Hematopoietic multipotent progenitor cell treated with erythropoietin and hydrocortisone succinate and interleukin-3 and kit ligand, for 4 days (in vitro differentiated cells): Measurements from ENCODE around the gene EML1.

Source experiments
- DNase-seq: peaks from one replicate; pipeline ENCODE4 v3.0.0-alpha.2; 2015

EML1 gene

DNA sequence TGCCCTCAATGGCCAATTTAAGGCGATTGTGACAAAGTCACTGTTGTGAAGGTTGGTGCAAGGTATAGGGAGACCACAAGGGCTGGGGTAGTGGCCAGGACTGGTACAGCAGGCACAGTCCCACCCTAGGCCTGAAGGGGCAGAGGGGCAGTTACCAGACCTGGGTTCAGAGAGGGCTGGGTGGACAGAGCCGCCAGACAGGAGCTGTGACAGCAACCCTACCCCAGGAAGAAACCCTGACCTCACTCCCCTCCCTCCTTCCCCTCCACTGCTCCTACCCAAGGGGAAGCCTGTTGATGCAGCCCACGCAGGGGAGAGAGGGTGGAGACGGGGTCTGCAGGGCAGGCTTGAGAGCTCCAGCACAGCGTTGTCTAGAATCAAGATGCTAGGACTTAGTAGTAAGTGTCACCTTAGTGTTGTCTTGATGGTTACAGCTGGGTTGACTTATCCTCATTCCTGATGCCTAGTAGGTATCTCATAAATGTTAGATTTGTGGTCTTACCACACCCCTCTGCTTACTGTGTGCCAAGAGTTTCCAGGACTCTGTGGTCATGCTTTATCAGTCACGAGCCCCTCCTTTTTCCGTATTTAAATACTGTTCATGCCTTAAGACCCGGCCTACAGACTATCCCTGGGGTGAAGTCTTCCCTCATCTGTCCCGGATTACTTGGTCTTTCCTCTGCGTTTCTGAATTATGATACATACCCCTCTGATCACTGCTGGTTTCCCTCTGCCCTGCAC lies 14.4 kb downstream of the EML1 start:
- peak; percentile 42 for DNase-seq

DNA sequence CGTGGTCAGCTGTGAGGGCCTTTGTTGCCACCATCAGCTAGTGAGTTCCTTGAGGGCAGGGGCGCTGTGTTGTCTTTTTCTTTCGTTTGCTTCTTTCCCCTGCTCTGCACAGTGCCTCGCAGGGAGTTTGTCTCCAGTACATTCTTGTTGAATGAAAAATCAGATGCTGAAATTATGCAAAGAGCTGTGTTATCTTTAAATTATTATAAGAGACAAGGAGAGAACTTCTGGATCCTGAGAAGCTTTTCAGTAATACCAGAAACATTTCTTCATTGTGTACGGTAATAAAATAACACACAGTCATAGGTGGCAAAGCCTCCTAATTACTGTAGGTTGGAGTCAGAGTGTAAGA lies 14.9 kb downstream of the EML1 start:
- DNase-seq, result no peak

DNA sequence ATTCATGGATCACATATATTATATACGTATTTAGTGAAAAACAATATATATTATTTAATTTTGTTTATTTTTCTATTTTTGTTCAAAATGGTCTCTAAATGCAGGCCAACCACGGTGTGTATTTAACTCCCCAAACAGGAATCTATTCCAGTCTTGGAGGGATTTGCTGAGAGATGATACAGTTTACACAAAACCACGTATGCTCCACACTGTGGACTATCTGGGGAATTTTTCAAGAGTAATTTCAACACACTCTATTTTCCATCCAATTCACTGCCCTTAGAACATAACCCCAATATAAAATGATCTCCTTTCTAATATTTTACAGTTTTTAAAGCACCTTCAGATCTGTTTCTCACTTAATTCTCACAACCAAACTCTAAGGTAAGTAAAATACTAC lies 15.3 kb downstream of the EML1 start:
- no peak for DNase-seq

DNA sequence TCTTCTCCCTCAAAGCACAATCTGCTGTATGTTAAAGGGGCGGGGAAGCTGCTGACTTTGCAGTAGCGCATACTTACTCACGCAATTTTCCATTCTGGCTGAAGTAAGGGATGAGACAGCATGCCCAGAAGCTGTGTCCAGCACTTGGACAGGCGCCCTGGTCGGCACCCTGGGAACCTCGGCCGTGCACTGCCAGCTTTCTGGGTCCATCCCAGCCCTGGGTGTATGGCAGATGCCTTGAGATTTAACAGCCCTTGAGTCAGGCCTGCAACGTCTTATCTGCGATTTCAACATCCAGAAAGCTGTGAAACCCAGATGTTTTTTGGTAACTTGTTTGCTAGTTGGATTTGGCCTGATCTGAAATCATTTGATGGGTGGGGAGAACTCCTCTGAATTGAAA lies 16.1 kb downstream of the EML1 start:
- no peak for DNase-seq

DNA sequence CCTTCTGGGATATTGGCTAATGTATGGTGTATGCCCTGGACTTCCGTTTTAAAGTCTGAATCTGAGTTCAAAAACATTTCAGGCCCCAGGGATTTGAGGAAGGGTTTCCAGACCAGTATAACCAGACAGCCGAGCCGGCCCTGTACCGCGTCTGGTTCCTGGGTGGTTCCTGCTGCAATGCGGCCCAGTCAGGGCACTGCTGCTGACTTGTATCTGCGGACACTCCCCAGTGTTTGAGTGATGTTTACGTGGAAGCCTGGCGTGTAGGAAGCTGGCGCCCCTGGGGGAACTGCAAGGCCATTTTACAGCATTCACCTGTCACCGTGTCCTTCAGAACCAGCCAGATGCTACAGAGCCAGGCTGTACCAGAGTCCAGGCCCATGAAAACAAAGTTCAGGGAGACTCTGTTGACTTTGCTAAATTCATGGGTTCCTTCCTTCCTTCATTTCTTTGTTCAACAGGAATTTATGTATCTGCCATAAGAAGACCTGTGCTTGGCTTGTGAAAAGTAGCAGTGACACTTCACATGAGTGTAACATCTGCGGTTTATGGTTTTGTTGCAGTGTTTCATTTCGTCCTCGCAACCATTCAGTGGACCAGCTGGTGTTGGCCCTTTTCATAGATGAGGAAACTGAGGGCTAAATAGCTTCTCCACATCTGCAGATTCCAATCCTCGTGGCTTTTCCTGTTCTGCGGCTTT lies 16.8 kb downstream of the EML1 start:
- DNase-seq, result no peak

DNA sequence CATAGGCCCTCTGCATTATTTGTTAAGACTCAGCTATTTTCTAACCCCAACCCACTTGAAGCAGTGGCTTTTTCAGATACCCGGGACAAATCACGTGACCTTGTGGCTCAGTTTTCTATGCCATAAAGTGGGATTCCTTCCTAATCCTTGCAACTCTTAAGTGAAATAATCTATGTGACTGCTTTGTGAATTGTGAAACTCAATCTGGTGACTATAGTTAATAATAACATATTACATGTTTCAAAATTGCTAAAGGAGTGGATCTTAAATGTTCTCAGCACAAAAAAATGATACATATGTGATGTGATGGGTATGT lies 17.3 kb downstream of the EML1 start:
- DNase-seq, result no peak

DNA sequence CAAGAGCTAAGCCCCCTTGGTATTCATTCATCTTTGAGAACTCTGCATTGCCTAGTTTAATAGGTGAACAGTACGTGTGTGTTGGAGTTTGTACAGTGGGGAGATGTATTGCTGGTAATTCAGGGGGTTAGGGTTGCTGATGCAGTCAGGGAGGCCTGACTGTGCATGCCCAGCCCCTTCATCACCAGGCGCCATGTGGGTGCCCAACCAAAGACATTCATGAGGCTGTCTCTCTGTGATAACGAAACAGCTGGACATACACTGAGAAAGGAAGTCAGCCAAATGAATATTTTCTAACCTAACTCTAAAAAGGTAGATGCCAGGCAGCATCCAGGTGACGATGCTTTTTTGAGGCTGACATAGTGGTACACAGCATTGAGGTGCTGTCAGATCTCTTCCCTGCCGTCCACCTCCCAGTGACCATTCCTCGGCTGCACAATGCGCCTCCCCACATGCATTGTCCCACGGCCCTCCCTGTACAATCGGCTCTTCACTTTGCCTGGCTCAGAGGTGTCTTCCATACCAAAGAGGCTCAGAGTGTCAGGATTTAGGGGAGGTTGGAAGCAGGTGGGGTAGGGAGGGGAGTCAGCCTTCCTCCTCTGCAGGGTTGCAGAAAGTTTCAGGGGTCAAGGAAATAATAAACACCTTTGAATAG lies 19.0 kb downstream of the EML1 start:
- no peak for DNase-seq

DNA sequence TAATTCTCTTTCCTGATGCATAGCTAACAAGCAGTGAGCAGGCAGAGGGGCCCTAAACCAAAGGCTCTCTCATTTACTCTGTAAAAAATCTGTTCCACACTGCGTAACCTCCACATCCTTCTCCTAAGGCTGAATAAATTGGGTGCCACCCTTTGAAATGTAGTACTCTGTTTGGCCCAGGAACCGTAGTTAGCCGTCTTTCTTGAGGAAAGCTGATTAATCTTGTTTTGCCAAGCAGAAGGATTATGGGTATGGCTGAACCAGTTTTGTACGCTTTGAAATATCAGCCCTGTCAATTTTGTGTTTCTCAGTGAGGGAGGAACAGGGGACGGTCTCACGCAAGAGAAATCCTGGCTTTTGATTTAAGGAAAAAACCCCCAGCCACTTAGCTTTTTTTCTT lies 19.7 kb downstream of the EML1 start:
- no peak for DNase-seq

DNA sequence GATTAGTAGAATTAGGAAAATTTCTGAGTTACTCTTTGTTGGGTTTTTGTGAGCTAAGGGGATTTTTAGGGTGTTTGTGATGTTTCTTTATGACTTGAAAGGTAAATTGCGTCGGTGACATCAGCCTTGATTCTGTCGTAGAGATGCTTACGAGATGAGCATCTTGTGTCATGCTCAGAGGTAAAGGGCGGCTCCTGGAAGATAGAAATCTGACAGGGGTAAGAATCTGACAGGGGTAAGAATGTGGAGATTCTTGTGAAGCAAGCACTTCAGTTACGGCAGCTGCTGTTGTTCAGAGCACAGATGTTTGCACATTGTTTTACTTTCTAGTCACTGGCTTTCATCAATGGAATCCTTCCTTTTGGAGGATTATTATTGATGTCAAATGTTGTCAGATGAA lies 22.5 kb downstream of the EML1 start:
- no peak for DNase-seq

DNA sequence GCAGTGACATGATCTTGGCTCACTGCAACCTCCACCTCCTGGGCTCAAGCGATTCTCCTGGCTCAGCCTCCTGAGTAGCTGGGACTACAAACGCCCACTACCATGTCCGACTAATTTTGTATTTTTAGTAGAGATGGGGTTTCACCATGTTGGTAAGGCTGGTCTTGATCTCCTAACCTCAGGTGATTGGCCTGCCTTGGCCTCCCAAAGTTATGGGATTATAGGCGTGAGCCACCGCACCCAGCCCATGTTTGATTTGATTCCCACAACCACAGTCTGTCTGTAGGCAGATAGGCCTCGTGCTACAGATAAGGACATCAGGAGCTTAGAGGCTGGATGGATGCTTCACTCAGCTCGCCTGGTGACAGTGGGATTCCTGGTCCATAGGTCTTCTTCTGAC lies 23.0 kb downstream of the EML1 start:
- no peak for DNase-seq

DNA sequence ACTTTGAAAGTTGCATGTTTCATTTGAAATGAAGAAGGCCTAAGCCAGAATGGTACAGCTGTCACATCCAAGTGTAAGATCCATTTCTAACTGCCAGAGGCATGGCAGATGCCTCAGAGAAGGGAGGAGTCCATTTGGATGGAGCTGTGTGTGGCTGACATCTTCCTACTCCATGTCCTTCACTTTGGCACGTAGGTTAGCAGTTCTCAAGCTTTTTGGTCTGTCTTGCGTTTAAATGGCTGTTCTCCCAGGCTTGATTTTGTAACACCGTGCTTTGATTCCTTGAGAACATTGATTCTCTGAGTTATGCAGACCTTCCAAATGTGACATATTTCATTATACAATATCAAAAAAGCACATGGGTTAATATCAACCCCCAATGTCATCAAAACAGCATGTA lies 23.4 kb downstream of the EML1 start:
- no peak for DNase-seq

DNA sequence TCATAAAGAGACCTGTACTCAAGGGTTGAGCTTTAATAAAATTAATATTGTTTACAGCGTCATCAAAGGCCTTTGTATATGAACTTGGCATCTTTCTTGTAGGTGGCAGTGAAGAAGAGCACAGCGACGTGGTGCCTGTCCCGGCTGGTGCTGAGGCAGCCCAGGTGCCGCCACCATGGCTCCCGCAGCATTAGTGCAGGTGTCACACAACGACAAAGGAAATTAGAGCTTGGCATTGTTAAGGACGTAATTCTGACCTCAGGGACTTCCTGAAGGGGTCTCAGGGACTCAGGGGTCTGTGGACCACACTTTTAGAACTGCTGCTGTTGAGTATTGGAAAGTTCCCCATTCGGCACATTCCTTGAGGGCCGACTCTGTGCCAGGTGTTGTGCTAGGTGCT lies 24.1 kb downstream of the EML1 start:
- DNase-seq, result no peak

DNA sequence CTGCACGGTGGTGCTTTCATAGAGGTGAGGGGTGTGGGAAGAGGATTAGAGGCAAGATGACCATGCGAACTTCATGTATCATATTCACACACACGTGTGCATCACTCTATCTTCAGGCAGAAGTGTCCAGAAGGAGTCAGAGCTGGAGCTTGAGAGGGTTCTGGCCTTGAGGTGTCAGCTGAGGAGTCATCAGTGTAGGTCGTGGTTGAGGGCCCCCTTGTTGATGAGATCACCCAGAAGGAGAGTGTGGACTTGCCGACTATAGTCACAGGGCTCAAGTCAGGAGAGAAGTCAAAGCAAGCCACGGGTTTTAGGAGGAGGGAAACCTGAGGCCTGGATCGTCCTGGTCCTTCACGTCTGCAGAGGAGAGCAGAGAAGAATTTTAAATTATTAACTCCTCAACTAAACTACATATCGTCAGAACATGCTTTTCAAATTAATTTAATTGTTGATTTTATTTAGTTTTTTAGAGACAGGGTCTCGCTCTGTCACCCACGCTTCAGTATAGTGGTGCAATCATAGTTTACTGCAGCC lies 25.4 kb downstream of the EML1 start:
- DNase-seq, result no peak

DNA sequence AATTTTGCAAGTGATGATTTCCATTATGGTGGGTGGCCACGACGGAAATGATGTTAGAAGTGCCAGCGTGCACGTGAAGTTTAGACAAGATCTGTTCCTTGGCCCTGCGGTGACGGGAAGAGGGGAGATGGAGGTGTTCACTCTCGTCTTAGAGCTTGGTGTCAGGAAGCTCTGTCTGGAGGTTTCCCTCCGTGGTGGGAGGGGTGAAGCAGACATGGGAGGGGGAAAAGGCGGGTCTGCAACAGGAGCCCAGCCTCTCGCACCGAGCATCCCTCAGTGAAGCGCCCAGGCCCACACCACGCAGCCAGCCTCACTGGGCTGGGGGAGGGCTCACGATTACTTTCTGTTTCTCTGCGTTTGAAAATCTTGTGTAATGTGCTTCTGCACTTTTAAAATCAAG lies 26.3 kb downstream of the EML1 start:
- no peak for DNase-seq

DNA sequence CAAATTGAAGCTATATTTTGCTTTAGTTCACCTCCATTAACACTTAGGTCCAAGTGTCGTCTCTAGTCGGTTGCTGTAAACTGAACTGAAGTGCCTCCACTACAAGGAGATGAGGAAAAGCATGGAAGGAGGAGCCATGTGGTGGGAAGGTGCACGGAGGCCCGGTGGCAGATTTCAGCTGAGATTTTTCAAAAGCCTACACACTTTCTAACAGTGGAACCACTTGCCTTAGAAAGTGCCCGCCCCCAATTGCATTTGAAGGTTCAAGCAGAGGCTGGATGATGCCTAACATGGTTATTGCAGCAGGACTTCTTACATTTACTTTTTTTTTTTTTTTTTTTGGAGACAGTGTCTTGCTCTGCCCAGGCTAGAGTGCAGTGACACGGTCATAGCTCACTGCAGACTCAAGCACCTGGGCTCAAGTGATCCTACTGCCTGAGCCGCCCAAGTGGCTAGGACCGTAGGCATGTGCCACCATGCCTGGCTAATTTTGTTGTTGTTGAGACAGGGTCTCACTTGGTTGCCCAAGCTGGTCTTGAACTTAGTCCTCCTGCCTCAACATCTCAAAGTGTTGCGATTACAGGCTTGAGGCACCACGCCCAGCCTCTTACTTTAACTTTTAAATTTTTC lies 27.6 kb downstream of the EML1 start:
- no peak for DNase-seq

DNA sequence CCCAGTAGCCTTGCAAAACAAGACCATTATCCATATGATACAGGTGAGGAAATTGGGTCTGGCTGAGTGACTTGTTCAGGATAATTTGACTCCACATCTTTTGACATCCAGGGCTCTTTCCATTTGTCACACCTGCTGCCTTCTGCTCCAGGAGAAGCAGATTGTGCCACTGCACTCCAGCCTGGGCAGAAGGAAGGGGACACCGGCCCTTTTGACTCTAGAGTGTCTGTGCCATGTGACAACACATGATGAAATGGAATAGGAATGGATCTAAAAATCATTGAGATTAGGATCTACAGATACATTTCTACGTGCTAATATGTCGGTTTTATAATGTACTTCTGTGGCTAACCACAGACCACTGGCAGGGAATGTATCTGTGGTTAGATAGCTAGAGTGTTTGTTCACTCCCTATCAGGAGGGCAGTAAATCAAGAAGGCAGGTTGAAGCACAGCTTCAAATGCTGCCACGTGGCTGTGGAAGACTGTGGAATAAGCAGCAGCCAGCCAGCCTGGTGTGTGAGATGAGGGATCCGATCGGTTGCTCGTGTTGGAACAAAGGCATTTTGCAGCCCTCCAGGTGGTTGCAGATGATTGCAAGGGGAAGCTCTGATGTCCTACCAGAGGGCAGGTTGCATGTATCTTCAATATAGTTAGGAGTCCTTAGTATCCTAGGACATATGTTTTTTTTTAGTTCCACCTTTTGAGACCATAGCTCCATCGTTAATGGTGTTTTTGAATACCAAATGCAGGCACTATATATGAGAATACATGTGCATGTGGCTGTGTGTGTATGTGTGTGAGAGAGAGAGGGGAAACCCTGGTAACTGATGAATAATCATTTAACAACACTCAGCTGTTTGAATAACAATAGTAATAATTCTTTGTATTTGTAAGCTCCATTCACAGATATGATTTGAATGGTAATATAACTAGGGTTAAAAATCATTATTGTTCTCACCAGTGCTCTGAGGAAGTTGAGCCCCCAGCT lies 28.6 kb downstream of the EML1 start:
- peak; percentile 75 for DNase-seq

DNA sequence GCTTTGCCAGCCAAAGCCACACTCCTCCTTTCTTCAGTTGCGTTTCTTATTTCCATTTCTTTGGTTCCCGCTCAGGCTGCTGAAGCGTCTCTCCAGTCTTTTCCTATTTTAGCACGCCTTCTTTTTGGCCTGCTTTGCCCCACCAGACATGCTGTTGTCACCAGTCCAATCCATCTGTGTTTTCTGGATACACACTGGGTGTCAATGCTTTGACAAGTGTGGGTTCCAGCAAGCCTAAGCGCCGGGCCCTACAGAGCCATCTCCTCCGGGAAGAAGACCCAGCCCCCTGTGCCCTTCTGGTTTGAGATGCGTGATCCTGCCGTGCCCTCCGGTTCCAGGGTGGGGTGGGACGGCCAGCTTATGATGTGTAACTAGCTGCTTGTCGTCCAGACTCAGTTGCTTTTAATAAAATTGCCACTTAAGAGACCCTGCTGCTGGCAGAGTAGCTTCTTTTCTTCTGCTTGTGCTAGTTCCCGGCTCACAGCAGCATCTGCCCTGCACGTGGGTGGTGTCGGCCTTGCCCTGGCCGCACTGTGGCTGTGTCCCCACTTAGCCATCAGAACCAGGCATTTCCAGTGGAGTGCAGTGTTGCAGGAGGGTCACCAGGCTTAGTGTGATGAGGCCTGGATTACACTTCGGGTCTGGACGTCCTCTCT lies 29.7 kb downstream of the EML1 start:
- no peak for DNase-seq

DNA sequence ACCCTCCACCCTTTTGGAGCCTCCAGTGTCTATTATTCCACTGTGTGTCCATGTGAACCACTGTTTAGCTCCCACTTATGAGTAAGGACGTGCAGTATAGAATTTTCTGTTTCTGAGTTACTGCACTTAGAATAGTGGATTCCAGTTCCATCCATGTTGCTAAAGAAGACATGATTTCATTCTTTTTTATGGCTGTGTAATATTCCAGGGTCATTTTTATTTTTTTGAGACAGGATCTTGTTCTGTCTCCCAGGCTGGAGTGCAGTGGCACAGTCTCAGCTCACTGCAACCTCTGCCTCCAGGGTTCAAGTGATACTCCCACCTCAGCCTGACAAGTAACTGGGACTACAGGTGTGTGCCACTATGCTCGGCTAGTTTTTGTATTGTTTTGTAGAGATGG lies 31.6 kb downstream of the EML1 start:
- no peak for DNase-seq

DNA sequence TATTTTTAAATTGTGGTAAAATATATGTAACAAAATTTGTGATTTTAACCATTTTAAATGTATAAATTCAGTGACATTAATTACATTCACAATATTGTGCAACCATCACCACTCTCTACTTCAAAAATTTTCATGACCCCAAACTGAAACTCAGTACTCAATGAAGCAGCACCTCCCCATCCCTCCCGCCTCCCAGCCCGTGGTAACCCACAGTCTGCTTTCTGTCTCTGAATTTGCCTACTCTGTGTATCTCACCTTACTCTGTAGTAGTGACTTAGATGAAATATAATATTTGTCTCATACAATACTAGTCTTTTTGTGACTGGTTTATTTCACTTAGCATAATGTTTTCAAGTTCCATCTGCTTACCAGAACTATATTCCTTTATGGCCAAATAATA lies 36.2 kb downstream of the EML1 start:
- no peak for DNase-seq

DNA sequence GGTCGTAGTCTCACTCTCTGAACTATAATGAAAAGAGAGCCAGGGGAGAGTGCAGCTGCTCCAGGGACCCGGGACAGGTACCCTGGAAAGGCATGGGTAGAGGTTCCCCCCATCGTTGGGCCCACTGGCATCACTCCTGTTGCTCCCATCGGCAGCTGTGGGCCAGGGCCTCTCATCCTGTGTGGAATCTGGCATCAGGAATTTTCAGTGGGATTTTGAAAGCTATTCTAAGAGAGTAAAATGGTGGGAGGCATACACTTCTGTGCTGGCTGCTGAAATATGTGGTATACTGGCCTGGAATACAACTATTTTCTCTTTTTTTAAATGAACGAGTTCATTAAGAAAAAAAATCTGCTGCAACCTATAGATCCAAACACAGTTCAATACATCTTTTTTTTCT lies 38.1 kb downstream of the EML1 start:
- no peak for DNase-seq

DNA sequence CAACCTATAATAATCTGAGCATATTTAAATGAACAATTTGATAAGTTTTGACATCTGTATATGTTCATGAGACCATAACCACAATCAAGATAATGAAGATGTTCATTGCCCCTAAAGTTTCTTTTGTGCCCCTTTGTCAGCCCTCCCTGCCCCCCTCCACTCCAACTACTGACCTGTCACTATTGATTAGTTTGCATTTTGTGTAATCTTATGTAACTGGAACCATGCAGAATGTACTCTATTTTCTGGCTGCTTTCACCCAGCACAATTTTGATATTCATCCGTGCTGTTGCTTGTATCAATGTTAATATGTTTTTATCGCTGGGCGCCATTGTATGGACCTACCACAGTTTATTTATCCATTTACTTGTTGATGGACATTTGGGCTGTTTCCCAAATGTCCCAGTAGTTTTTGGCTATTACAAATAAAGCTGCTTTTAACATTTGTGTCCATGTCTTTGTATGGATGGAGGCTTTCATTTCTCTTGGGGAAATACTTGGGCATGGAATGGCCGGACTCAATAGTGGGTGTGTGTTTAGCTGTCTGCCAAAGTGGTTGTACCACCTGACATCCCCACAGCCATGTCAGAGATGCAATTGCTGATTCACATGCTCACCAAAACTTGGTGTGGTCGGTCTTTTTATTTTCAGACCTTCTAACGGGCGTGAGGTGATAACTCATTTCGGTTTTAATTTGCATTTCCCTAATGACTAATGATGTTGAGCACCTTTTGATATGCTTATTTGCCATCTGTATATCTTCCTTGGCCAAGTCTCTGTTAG lies 38.9 kb downstream of the EML1 start:
- DNase-seq, result no peak
